Neural progenitor cell (in vitro differentiated cells): ENCODE results near the gene NTRK3. TPM values are rescaled to one million over a fixed set of nuclear protein-coding genes. Genes with fewer than 3 reads are reported as not detected.

ENCODE experiments used
- DNase-seq: peaks from one replicate; pipeline ENCODE4 v3.0.0-alpha.2; 2016; ENCODE audit warnings: low spot score
- H2AFZ ChIP-seq: fragments of 200-600 bp; sonication (generic); replicated peaks from 2 replicates; pipeline ENCODE4 v1.6.1; 2016; ENCODE audit warnings: antibody characterized with exemption
- H3F3A ChIP-seq: fragments of 200-600 bp; sonication (generic); 2 replicates; pipeline ENCODE4 v1.6.1; 2016; ENCODE audit warnings: antibody characterized with exemption, low read depth
- H3K27ac ChIP-seq: fragments of 200-600 bp; sonication (generic); 2 replicates; pipeline ENCODE4 v1.5.1; 2016; ENCODE audit warnings: mild to moderate bottlenecking
- H3K27me3 ChIP-seq: fragments of 200-600 bp; sonication (generic); 2 replicates; pipeline ENCODE4 v1.6.1; 2016; ENCODE audit warnings: mild to moderate bottlenecking, moderate library complexity
- H3K36me3 ChIP-seq: fragments of 200-600 bp; sonication (generic); 2 replicates; pipeline ENCODE4 v1.5.1; 2016
- H3K4me1 ChIP-seq: fragments of 200-600 bp; sonication (generic); 2 replicates; pipeline ENCODE4 v1.6.1; 2016; ENCODE audit warnings: mixed run types
- H3K4me2 ChIP-seq: fragments of 200-600 bp; sonication (generic); 2 replicates; pipeline ENCODE4 v1.6.1; 2016
- H3K4me3 ChIP-seq: fragments of 200-600 bp; sonication (generic); 2 replicates; pipeline ENCODE4 v1.5.1; 2016
- H3K79me2 ChIP-seq: fragments of 200-600 bp; sonication (generic); 2 replicates; pipeline ENCODE4 v1.6.1; 2016; ENCODE audit warnings: low read depth
- H3K9ac ChIP-seq: fragments of 200-600 bp; sonication (generic); 2 replicates; pipeline ENCODE4 v1.6.1; 2016
- H3K9me3 ChIP-seq: fragments of 200-600 bp; sonication (generic); 2 replicates; pipeline ENCODE4 v1.5.1; 2016; ENCODE audit warnings: low read depth
- H4K20me1 ChIP-seq: fragments of 200-600 bp; sonication (generic); 2 replicates; pipeline ENCODE4 v1.6.1; 2016; ENCODE audit warnings: low read depth
- H3K27ac Mint-ChIP-seq: 3 replicates; pipeline ENCODE4 v1.8.0; 2021; ENCODE audit warnings: mixed read lengths
- H3K27me3 Mint-ChIP-seq: 2 replicates; pipeline ENCODE4 v1.8.0; 2022; ENCODE audit warnings: low read depth, mild to moderate bottlenecking, inconsistent platforms, moderate library complexity, mixed read lengths; ENCODE audit not compliant: insufficient read depth
- H3K36me3 Mint-ChIP-seq: 3 replicates; pipeline ENCODE4 v1.8.0; 2021; ENCODE audit warnings: mixed read lengths
- H3K4me1 Mint-ChIP-seq: 3 replicates; pipeline ENCODE4 v1.8.0; 2021; ENCODE audit warnings: mixed read lengths
- H3K4me3 Mint-ChIP-seq: 3 replicates; pipeline ENCODE4 v1.8.0; 2021; ENCODE audit warnings: mild to moderate bottlenecking, moderate library complexity, mixed read lengths
- H3K9me3 Mint-ChIP-seq: 3 replicates; pipeline ENCODE4 v1.8.0; 2020; ENCODE audit warnings: mixed read lengths
- EZH2 ChIP-seq: fragments of 200-600 bp; sonication (generic); IDR thresholded peaks from 2 replicates; pipeline ENCODE4 v1.6.1; 2017; ENCODE audit warnings: antibody characterized with exemption, mild to moderate bottlenecking, moderate library complexity
- EZH2phosphoT487 ChIP-seq: fragments of 200-600 bp; sonication (generic); IDR thresholded peaks from 2 replicates; pipeline ENCODE4 v1.6.1; 2017; ENCODE audit warnings: antibody characterized with exemption
- total RNA-seq: library from RNA; depleted of rRNA; stranded (reverse); fragments of >200 nt; gene quantifications from 2 replicates; pipeline ENCODE4 v1.2.3, GENCODE V29; 2015; ENCODE audit warnings: low replicate concordance
- TF ChIP-seq, protein P1 (sequence below): fragments of 200-600 bp; sonication (generic); IDR thresholded peaks from 2 replicates; pipeline ENCODE4 v1.5.1; 2017; ENCODE audit warnings: antibody characterized with exemption, mild to moderate bottlenecking

The NTRK3 gene
- total RNA-seq, 1 donor from 2014 or later = 2.0 TPM

DNA sequence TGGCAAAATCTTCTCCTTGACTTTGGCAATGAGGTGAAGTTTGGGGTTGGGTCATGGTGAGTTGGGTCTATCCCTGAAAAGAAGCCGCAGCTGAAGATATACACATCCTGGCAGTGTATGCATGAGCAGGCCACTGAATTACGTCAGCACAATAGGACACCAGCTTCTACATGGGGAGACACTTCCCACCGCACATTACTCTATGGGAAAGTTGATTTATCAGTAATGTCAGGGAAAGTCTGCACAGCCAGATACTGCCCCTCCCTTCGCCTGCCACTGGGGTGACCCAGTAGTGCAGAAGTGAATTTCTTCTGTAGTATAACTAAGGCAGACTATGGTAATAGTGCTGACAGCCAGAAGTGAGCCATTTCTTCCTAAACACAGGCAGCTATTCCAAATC, 245.0 kb downstream of the NTRK3 start:
- Histone ChIP-seq H3F3A (no peaks in the 10 kb centered on the region), H3K36me3 (no peaks in the 10 kb centered on the region), H3K9ac (no peak overlapping the region), H3K4me3 (no peak overlapping the region), H3K9me3 (no peaks in the 10 kb centered on the region), H3K79me2 (no peaks in the 10 kb centered on the region), H3K4me2 (no peak overlapping the region), H3K27me3 (no peaks in the 10 kb centered on the region), H4K20me1 (no peaks in the 10 kb centered on the region), H2AFZ (no peak overlapping the region), H3K4me1 (peaks cover 14% of the 10 kb centered on the region), H3K27ac (no peak overlapping the region)
- H3K27ac Mint-ChIP-seq = no peak overlapping the region
- no peak for DNase-seq
- H3K4me3 Mint-ChIP-seq = no peak overlapping the region
- H3K27me3 Mint-ChIP-seq = peaks cover 3% of the 10 kb centered on the region
- peaks cover 16% of the 10 kb centered on the region for H3K4me1 Mint-ChIP-seq
- no peaks in the 10 kb centered on the region for H3K9me3 Mint-ChIP-seq
- no peaks in the 10 kb centered on the region for H3K36me3 Mint-ChIP-seq
- TF ChIP-seq EZH2phosphoT487 = no peak
- no peak for TF ChIP-seq EZH2
- TF ChIP-seq, protein P1, sequence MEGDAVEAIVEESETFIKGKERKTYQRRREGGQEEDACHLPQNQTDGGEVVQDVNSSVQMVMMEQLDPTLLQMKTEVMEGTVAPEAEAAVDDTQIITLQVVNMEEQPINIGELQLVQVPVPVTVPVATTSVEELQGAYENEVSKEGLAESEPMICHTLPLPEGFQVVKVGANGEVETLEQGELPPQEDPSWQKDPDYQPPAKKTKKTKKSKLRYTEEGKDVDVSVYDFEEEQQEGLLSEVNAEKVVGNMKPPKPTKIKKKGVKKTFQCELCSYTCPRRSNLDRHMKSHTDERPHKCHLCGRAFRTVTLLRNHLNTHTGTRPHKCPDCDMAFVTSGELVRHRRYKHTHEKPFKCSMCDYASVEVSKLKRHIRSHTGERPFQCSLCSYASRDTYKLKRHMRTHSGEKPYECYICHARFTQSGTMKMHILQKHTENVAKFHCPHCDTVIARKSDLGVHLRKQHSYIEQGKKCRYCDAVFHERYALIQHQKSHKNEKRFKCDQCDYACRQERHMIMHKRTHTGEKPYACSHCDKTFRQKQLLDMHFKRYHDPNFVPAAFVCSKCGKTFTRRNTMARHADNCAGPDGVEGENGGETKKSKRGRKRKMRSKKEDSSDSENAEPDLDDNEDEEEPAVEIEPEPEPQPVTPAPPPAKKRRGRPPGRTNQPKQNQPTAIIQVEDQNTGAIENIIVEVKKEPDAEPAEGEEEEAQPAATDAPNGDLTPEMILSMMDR = no peak

- Histone ChIP-seq H3K79me2 (no peaks in the 10 kb centered on the region), H2AFZ (no peak overlapping the region), H3K9me3 (peaks cover 5% of the 10 kb centered on the region), H4K20me1 (no peaks in the 10 kb centered on the region), H3K27me3 (no peaks in the 10 kb centered on the region), H3K36me3 (no peaks in the 10 kb centered on the region), H3K4me2 (no peak overlapping the region), H3K4me3 (no peak overlapping the region), H3K4me1 (no peaks in the 10 kb centered on the region), H3K27ac (no peak overlapping the region), H3K9ac (no peak overlapping the region), H3F3A (no peaks in the 10 kb centered on the region)
- no peak overlapping the region for H3K27ac Mint-ChIP-seq
- H3K36me3 Mint-ChIP-seq = no peaks in the 10 kb centered on the region
- peaks cover 4% of the 10 kb centered on the region for H3K27me3 Mint-ChIP-seq
- no peak overlapping the region for H3K4me3 Mint-ChIP-seq
- peaks cover 2% of the 10 kb centered on the region for H3K9me3 Mint-ChIP-seq
- H3K4me1 Mint-ChIP-seq = no peaks in the 10 kb centered on the region
- no peak for DNase-seq
- TF ChIP-seq, protein P1 = no peak
- TF ChIP-seq EZH2phosphoT487 (no peak), EZH2 (no peak)
These were observed 250.4 kb downstream of the NTRK3 start for GRCh38 chr15:88006146-88006545.

DNA sequence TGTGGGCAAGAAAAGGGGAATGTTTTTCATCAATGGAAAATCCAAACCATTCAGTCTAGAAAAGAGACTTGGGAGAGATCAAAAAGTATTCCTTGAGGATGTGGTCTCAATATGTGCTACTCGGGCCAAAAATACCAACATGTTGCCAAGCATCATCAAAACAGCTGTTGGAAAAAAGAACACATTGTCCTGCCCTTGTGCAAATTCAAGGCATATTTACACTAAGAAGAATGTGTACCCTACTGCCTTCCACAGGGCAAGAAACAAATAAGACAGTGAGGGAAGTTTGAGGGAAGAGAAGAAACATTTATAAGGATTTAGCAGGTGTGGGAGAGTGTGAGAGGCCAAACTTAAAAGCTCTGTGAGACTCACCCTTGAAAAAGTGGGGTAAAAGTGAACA, 252.1 kb downstream of the NTRK3 start:
- H3K27me3 ChIP-seq = no peaks in the 10 kb centered on the region
- H3K27me3 Mint-ChIP-seq = peaks cover 4% of the 10 kb centered on the region
- H3K36me3 Mint-ChIP-seq = no peaks in the 10 kb centered on the region
- H3K4me2 ChIP-seq = no peak overlapping the region
- no peaks in the 10 kb centered on the region for H3K4me1 ChIP-seq
- no peak overlapping the region for H3K27ac ChIP-seq
- TF ChIP-seq EZH2 (no peak), EZH2phosphoT487 (no peak)
- TF ChIP-seq, protein P1 = no peak
- H3K79me2 ChIP-seq = no peaks in the 10 kb centered on the region
- peaks cover 5% of the 10 kb centered on the region for H3K9me3 Mint-ChIP-seq
- H3K27ac Mint-ChIP-seq = no peak overlapping the region
- H3K36me3 ChIP-seq = no peaks in the 10 kb centered on the region
- H3K9ac ChIP-seq = no peak overlapping the region
- peaks cover 9% of the 10 kb centered on the region for H3K9me3 ChIP-seq
- no peak overlapping the region for H3K4me3 Mint-ChIP-seq
- DNase-seq = no peak
- no peak overlapping the region for H3K4me3 ChIP-seq
- no peaks in the 10 kb centered on the region for H3F3A ChIP-seq
- no peak overlapping the region for H2AFZ ChIP-seq
- H3K4me1 Mint-ChIP-seq = no peaks in the 10 kb centered on the region
- no peaks in the 10 kb centered on the region for H4K20me1 ChIP-seq
